A673 (cell line): Measurements from ENCODE around the gene CDK13. TPM values are rescaled to one million over a fixed set of nuclear protein-coding genes. Genes with fewer than 3 reads are reported as not detected.
A peak's percentile ranks its signal among the peaks of the same experiment; 100 is the strongest.

Source experiments
- BruUV-seq: library from RNA; stranded (reverse); fragments of 400-500 nt; replicated peaks from 2 replicates; lab custom pipeline; 2021; lab: Mats Ljungman, UMichigan
- CTCF ChIA-PET: fragments of 300-600 bp; sonication (Branson Sonifier 250); formaldehyde crosslinking; loops from one replicate; lab custom pipeline; 2022; ENCODE audit warnings: antibody characterized with exemption; lab: Charles Lee
- POLR2A ChIA-PET: fragments of 300-600 bp; sonication (Branson Sonifier 250); formaldehyde crosslinking; loops from one replicate; lab custom pipeline; 2022; ENCODE audit warnings: antibody characterized with exemption; ENCODE audit not compliant: low non-redundant PET; lab: Charles Lee
- DNase-seq: peaks from one replicate; pipeline ENCODE4 v3.0.0-alpha.2; 2015; ENCODE audit warnings: low spot score
- H3K27ac ChIP-seq: fragments of 200-600 bp; sonication (generic); 2 replicates; pipeline ENCODE4 v1.5.1; 2016; ENCODE audit warnings: mixed run types, low read depth, mild to moderate bottlenecking, mixed read lengths, antibody characterized with exemption, low read length; ENCODE audit not compliant: poor library complexity, severe bottlenecking
- H3K27me3 ChIP-seq: fragments of 200-600 bp; sonication (generic); replicated peaks from 2 replicates; pipeline ENCODE4 v1.6.1; 2017; ENCODE audit warnings: mixed run types, low read depth, mild to moderate bottlenecking, mixed read lengths, antibody characterized with exemption, low read length; ENCODE audit not compliant: insufficient read depth, poor library complexity
- H3K36me3 ChIP-seq: fragments of 200-600 bp; sonication (generic); 2 replicates; pipeline ENCODE4 v1.6.1; 2016; ENCODE audit warnings: mixed run types, mild to moderate bottlenecking, mixed read lengths, antibody characterized with exemption, low read length; ENCODE audit not compliant: insufficient read depth, poor library complexity, severe bottlenecking
- H3K4me1 ChIP-seq: fragments of 200-600 bp; sonication (generic); 2 replicates; pipeline ENCODE4 v1.6.1; 2017; ENCODE audit warnings: mixed run types, mild to moderate bottlenecking, mixed read lengths, antibody characterized with exemption, low read length; ENCODE audit not compliant: insufficient read depth, poor library complexity, severe bottlenecking
- H3K4me3 ChIP-seq: fragments of 200-600 bp; sonication (generic); 2 replicates; pipeline ENCODE4 v1.5.1; 2016; ENCODE audit warnings: low read depth, mixed run types, mild to moderate bottlenecking, mixed read lengths, low read length; ENCODE audit not compliant: poor library complexity, severe bottlenecking
- H3K9me3 ChIP-seq: fragments of 200-600 bp; sonication (generic); 2 replicates; pipeline ENCODE4 v1.6.1; 2016; ENCODE audit warnings: mixed run types, low read depth, mild to moderate bottlenecking, mixed read lengths, antibody characterized with exemption, low read length; ENCODE audit not compliant: poor library complexity, severe bottlenecking
- EZH2 ChIP-seq: fragments of 200-600 bp; sonication (generic); IDR thresholded peaks from 2 replicates; pipeline ENCODE4 v1.6.1; 2017; ENCODE audit warnings: borderline replicate concordance, low read depth, mild to moderate bottlenecking, mixed read lengths, antibody characterized with exemption, low read length; ENCODE audit not compliant: poor library complexity, severe bottlenecking
- intact Hi-C: fragments of 100-400 bp; cut with micrococcal nuclease; formaldehyde crosslinking; loops from one replicate; pipeline ENCODE4 v1.10.0; 2022; ENCODE audit not compliant: unreplicated experiment
- total RNA-seq: library from RNA; stranded (reverse); gene quantifications from 2 replicates; pipeline ENCODE4 v1.2.3, GENCODE V29; 2021
- TF ChIP-seq, protein P1 (sequence below): fragments of 300-800, 200-600 bp; sonication (generic); conservative IDR thresholded peaks from 2 replicates; pipeline ENCODE4 v1.5.1; 2017; ENCODE audit warnings: low read depth, mild to moderate bottlenecking, antibody characterized with exemption, low read length, moderate library complexity, mixed read lengths

The CDK13 gene
- total RNA-seq, 1 experiment from 2014 or later, result 56.6 TPM

DNA sequence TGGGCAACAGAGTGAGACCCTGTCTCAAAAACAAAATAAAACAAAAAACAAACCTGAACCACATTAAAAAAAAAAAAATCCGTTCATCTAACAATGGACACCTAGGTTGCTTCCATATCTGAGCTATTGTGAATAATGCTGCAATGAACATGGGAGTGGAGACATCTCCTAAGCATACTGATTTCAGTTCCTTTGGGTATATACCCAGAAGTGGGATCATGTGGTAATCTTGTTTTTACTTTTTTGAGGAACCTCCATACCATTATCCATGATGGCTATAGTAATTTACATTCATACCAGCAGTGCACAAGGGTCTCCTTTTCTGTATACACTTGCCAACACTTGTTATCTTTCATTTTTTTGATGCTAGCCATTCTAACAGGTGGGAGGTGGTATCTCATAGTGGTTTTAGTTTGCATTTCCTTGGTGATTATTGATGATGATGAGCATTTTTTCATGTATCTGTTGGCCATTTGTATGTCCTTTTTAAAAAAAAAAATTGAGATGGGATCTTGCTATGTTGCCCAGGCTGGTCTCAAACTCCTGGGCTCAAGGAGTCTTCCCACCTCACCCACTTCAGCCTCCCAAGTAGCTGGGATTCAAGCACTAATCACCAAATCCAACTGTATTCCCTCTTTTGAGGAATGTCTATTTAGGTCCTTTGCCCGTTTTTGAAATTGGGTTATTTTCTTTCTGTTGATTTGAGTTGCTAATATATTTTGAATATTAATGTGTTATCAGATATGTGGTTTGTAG, 17.5 kb downstream of the CDK13 start:
- CTCF ChIA-PET, result no interaction called here
- intact Hi-C loops, result no loop called here
- H3K9me3 ChIP-seq, result no peaks in the 10 kb centered on the region
- no peak for DNase-seq
- TF ChIP-seq EZH2, result no peak
- TF ChIP-seq, protein P1, sequence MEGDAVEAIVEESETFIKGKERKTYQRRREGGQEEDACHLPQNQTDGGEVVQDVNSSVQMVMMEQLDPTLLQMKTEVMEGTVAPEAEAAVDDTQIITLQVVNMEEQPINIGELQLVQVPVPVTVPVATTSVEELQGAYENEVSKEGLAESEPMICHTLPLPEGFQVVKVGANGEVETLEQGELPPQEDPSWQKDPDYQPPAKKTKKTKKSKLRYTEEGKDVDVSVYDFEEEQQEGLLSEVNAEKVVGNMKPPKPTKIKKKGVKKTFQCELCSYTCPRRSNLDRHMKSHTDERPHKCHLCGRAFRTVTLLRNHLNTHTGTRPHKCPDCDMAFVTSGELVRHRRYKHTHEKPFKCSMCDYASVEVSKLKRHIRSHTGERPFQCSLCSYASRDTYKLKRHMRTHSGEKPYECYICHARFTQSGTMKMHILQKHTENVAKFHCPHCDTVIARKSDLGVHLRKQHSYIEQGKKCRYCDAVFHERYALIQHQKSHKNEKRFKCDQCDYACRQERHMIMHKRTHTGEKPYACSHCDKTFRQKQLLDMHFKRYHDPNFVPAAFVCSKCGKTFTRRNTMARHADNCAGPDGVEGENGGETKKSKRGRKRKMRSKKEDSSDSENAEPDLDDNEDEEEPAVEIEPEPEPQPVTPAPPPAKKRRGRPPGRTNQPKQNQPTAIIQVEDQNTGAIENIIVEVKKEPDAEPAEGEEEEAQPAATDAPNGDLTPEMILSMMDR, result no peak
- no peaks in the 10 kb centered on the region for H3K27me3 ChIP-seq
- no peaks in the 10 kb centered on the region for H3K36me3 ChIP-seq
- POLR2A ChIA-PET, result no interaction called here
- no peak overlapping the region for H3K4me3 ChIP-seq
- no TSS peak for BruUV-seq
- no peak overlapping the region for H3K27ac ChIP-seq
- H3K4me1 ChIP-seq, result no peaks in the 10 kb centered on the region

DNA sequence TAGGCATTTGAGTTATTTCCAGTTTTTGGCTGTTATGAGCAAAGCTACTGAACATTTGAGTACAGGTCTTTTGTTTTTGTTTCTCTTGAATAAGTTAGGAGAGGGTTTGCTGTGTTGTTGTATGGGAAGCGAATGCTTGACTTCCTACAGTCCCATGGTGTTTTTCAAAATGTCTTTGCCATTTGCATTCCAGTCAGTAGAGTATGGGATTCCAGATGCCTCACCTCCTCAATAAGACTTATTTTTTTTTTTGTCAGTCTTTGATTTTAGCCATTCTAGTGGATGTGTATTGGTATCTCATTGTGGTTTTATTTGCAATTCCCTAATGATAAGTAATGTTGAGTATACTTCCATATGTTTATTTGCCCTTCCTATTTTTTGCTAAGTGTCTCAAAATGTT, 19.4 kb downstream of the CDK13 start:
- DNase-seq, result no peak
- intact Hi-C loops, result no loop called here
- Histone ChIP-seq H3K4me3 (no peak overlapping the region), H3K27ac (no peak overlapping the region), H3K27me3 (no peaks in the 10 kb centered on the region), H3K4me1 (no peaks in the 10 kb centered on the region), H3K36me3 (no peaks in the 10 kb centered on the region), H3K9me3 (no peaks in the 10 kb centered on the region)
- TF ChIP-seq, protein P1, result no peak
- no peak for TF ChIP-seq EZH2
- POLR2A ChIA-PET, result no interaction called here
- no TSS peak for BruUV-seq
- CTCF ChIA-PET, result no interaction called here

DNA sequence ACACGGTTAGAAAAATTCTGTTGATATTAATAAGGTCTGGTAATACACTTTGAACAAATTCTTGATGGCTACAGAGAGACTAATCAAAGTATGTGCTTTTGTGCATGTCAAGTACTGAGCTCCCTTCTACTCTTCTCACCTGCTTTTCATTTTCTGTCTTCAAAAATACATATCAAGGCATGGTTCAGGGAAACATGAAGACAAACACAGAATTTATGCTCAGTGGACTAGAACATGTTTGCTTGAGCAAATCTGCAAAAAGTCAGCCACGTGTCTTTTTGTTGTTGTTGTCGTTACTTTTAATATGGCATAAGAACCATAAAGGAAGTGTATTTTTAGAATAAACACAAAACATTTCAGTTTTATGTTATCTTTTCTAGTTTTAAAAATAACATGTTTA, 21.9 kb downstream of the CDK13 start:
- BruUV-seq, result no TSS peak
- intact Hi-C loops, result no loop called here
- H3K4me3 ChIP-seq, result no peak overlapping the region
- no peaks in the 10 kb centered on the region for H3K4me1 ChIP-seq
- H3K27me3 ChIP-seq, result no peaks in the 10 kb centered on the region
- no peaks in the 10 kb centered on the region for H3K36me3 ChIP-seq
- ChIA-PET POLR2A (no interaction called here), CTCF (no interaction called here)
- no peak for TF ChIP-seq EZH2
- TF ChIP-seq, protein P1, result no peak
- H3K9me3 ChIP-seq, result no peaks in the 10 kb centered on the region
- DNase-seq, result no peak
- peak overlapping the region; percentile 1 for H3K27ac ChIP-seq
